Glomerular endothelial cell (primary cell): ENCODE data around the gene USP36. TPM values are rescaled to one million over a fixed set of nuclear protein-coding genes. Genes with fewer than 3 reads are reported as not detected.

Source experiments
- DNase-seq: peaks from one replicate; pipeline ENCODE4 v3.0.0-alpha.2; 2011; ENCODE audit warnings: low read depth, low spot score; ENCODE audit errors: extremely low read depth
- total RNA-seq: library from RNA; depleted of rRNA; stranded (reverse); fragments of >200 nt; gene quantifications from 2 replicates; pipeline ENCODE4 v1.2.3, GENCODE V29; 2015

The USP36 gene
- total RNA-seq, 1 donor from 2014 or later: 41.2 TPM

DNA sequence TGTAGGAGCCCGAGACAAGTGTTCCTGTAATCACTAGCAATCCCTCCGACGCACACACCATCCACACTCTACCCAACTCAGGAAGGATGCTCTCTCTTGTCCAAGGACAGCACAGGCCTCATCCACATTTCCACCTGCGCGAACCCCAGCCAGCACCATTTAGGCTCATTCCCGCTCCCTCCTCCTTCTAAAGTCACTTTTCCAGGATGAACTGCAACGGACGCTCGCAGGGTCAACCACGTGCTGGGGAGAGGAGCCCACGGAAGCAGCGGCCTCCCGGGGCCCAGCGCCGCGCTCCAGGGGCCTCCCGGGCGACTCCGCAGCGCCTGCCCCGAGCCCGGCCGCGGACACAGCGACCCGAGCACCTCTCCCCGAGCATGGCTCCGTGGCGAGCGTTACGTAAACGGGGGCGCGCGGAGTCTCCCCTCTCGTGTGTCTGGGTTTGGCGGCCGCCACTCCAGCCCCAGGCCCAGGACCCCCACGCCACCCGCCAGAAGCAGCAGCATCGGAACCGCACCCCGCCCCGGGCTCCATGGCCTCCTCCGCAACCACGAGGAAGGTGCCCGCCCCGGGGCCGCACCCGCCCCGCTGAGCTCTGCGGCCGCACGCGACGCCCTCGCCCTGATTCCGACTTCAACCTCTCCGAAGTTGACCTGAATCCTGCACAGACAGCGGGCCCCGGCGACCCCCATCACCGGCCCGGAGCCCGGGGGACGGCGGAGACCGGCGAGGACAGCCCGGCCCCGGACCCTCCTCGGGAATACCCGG is 668 bp downstream of the USP36 start:
- no peak for DNase-seq

DNA sequence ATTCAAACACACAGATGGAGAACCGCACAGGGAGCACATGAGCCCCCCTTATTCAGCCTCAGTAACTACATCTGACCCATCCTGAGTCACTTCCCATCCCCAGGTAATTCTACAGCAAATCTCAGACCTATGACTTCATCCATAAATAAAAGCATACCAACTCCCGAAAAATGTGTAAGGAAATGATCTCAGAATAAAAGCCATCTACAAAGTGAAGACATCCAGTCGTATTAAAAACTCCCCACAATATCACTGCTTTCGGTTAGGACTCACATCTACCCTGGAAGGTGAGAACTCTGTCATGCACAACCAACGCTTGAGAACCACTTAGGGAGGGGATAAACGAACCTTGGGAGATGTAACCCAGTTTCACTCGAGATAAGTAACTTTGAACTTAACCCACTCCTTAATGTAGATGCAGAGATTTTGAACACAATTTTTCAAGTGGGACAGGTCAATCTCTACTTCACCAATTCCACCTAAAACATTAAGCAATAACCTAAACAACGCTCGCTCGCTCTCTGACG is 1.3 kb downstream of the USP36 start:
- no peak for DNase-seq

DNA sequence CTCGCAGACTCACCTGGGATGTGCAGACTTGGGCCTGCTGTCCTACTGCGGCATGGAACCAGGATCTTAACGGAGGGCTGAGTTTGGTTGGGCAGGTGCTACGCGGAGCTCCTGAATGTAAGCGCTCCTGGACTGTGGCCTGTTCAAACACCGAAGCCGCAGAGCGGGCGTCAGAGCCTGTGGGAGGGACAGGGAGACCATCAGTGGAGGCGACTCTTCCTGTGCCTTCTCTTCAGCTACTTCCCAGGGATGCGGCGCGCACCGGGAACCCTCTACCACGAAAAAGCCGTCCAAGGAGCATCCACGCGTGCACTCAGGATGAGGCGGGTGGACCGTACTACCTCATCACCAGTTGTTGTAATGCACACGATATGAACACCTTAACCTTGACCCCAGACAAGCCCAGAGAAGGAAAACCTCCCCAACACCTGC is 2.0 kb downstream of the USP36 start:
- DNase-seq: no peak

DNA sequence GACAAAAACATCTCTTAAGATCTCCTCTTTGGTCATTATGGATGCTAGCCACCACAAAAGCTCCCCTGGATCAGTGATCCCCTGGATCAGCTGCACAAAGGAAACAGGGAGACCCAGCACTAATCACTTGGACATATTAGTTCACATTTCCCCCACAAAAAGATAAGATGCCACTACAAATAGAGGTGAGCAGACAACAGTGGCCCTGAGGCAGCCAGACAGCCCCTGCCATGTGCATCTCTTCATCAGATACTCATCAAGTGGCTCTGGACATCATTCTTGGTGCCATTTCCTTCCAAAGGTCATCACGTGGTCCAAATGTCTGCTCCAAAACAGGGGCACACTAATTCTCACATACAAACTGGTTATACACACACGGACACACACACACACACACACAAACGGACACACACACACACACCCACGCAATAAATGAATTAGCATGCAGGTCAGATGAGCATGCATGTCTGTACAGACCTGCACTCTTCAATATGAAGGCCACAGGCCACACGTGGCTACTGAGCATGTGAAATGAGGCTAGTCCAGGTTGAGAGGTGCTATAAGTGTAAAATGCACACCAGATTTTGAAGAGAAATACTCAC is 4.1 kb downstream of the USP36 start:
- DNase-seq: no peak

DNA sequence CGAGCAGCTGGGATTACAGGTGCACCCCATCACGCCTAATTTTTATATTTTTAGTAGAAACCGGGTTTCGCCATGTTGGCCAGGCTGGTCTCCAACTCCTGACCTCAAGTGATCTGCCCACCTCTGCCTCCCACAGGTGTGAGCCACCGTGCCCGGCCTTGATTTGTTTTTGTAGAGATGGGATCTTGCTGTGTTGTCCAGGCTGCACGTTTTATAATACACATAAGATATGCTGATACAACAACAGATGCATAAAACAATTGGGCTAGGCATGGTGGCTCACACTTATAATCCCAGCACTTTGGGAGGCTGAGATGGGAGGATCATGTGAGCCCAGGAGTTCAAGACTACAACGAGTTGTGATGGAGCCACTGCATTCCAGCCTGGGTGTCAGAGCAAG is 6.0 kb downstream of the USP36 start:
- no peak for DNase-seq

DNA sequence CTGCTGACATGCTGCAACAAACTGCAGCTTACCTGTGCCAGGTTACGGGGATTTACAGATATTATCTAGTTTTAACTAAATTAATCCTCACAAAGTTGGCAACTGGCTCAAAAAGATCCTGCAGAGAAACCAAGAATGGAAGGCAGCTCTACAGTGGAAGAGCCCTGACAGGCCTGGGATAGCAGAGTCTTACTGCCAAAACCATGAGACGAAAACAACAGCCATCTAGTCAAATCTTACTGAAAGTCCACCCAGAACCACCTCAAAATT is 8.1 kb downstream of the USP36 start:
- no peak for DNase-seq

DNA sequence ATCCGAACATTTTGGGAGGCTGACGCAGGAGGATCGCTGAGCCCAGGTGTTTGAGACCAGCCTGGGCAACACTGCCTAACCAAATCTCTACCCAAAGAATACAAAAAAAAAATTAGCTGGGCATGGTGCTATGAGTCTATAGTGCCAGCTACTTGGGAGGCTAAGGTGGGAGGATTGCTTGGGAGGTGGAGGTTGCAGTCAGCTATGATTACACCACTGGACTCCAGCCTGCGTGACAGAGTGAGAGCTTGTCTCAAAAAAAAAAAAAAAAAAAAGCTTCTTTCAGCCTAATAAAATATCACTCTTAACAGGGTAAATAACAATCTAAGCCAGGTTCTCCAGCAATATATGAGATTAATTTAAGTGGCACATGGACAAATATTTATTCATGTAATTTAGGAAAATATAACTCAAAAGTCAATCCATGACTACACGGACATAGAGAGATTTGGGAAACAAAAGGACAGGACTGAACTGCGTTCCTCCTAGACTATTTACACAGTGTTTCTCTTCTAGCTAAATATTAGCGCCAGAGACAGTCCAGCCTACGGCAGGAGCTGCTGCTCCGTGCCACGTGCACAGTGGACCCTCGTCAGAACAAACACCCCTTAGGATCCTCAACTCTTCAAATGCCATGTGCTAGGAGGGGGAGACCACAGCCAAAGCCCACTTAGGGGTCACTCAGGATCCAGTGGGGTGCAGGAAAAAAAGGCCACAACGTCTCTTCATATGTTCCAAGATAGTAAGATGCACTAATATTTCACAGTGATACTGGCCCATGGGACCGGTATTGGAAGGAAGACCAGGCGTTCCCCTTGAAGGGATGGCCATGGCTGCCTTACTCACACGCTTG is 8.7 kb downstream of the USP36 start:
- DNase-seq: no peak

DNA sequence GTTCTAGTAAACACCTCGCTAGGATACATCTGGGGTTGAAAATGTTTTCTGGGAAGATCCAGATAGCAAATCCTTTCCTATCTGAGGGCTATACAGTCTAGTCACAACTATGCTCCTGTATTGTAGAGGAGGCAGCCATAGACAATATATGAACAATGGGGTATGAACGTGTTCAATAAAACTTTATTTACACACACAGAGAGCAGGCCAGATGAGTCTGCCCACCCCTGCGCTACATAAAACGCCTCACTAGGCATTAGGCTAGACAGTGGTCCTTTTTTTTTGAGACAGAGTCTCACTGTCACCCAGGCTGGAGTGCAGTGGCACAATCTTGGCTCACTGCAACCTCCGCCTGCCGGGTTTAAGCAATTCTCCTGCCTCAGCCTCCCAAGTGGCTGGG is 11.1 kb downstream of the USP36 start:
- DNase-seq: no peak

DNA sequence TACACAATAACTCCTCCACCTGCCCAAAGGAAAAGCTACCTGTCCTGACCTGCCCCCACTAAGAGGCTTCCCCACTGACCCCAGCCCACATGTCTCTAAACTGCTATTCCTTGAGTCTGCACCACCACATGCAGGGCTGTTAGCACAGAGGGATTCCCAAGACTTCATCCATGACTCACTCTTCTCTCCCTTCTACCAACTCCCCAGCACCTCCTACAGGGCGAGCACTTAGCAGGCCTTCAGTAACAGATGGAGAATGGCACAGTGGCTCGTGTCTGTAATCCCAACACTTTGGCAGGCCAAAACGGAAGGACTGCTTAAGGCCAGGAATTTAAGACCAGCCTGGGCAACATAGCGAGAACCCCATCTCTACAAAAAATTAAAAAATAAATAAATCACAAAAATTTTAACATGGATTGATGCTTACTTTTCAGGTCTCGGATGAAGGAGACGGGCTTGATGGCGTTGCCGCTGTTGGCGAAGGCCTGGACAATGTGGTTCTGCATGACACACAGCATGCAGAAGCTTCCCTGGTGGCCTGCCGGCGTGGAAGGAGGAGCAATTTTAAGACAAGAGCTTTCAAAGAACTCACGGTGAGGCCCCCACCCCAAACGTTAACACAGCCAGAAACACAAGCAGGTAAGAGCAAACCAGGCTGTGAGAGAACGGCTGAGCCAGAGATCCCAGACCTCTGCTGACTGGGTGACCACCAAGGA is 12.0 kb downstream of the USP36 start:
- DNase-seq: no peak

DNA sequence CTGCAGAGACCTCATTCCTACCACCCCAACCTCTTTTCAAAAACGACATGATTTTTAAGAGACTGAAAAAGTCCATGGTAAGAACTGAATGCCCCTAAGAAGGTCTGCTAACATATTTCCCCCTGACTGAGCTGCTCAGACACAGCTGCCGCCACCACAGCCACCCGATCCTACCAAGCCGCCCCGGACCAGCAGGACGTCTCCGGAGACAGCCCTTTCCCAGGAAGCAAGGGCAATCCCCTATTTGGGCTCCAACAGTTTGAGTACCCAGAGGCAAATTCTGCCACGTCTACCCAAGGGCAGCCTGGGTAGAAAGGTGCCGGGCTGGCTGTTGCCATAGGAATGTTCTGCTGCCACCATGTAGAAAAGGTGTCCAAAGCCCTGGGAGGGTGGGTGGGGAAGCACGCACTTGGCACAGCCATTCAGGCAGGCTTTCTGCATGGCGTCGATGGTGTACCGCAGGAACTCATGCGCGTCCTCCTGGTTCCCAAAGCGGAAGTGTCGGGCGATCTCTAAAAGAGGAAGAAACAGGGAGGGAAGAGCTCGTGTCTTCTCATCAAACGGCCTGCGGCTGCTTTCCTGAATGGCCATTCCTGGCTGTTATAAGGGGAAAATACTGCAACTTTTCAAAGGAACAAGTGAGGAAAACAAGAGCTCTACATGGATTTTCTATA is 13.6 kb downstream of the USP36 start:
- no peak for DNase-seq

DNA sequence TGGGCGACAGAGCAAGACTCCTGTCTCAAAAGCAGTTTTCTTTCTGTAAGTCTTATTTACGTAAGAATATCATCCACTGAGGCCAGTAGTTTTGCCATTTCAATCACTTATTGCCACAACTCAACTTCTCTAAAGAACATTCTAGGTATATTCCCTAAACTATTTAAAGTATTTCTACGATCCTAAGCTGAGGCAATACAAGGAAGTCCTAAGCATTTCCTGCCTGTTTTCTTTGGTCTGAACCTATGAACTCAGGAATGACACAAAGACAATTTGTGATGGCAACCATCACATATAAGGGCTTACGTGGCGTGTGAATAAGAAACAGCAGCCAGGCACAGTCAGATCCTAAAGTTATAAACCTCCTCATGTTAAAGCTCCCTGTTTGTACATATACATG is 14.2 kb downstream of the USP36 start:
- DNase-seq: no peak

DNA sequence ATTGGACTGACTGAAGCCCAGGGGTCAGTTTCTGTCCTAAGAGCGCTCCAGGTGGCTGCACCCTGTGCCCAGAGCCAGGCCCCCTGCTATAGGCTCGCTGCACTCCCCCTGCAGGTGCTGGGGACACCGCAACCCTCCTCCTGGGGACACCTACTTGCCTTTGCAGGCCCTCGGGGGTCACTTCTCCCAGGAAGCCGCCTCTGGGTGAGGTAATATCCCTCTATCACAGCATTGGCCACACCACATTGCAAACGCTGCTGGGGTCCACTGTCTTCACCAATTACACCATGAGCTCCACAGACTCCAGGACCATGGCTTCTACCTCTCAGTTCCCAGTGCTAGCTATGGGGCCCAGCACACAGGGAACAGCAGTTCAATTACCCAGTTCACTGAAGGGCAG is 14.9 kb downstream of the USP36 start:
- no peak for DNase-seq

DNA sequence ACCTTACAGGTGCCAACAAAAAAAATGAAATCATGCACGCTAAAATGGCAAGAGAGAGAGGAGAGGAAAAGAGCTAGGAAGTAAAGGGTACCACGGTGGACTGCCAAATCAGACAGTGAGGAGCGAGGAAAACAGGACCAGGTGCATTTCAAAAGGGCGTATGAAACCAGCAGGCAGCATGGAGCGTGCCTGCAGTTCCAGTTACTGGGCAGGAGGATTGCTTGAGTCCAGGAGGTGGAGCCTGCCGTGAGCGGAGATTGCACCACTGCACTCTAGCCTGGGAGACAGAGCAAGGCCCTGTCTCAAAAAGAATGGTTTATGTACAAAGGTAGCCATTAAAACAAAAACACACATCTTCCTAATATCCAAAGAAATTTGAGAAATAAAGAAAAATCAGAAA is 16.4 kb downstream of the USP36 start:
- DNase-seq: no peak

DNA sequence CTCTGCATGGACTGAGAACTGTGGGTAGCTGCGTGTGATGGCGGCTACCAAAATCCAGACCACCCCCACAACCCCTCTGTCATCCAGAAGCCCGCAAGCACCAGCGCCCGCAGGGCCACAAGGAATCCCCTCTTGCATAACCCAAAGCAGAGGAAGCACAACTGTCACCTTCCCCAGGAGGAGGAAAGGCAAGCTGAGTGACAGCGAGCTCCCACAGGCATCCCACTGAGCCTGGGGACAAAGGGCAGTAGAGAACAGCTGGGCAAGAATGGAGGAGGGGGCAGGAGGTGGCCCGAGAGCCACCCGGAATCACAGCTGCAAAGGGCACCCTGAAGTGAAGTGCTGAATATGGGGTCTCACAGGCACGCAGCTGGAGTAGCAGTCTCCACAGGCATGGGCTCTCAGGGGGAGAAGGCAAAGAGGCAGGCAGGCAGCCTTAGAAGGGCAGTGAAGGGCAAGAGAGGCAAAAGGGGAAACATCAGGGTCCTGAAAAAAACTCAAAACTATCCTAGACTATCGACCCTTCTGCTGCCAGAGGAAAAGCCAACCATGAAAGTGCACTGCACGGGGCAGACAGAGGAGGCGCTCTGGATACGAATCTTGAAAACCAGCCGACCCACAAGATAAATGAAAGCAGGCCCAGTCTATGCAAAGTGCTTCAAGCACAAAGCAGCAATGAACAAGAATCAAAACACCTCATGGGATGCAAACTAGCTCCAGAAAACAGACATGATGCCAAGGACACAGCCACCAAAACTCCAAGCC is 17.1 kb downstream of the USP36 start:
- DNase-seq: no peak

DNA sequence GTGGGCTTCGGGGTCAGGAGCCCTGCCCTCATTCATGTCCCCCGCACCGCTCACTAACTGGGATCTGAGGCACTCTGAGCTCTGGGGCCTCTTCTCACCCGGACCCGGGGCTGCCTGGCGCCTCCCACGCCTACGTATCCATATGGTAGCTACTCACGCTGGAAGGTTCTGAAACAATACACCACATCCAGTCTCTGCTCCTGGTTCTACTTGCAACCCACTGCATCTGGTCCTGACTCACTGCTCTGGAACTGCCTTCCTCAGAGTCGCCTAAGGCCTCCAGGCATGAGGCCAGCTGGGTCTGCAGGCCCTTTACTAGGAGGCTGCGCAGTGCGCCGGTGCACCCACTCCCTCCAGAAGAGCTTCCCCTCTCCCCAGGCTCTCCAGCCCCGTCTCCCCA is 18.1 kb downstream of the USP36 start:
- no peak for DNase-seq

DNA sequence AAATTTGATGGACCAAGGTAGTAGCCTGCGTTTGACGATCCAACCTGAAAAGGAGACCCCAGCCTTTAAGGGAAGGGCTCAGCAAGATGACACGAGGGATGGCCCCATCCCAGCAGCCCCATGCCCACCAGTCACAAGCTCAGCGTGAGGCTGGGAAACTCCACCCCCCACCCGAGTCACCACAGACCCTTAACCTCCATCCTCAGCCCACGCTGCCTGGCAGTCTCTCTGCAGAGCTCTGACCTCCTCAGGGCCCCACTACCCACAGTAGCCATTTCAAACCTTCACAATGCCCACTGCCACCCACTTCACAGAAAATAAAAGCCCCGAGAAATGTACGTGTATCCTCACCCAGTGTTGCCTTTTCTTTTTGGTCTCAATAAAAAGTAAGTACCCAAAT is 18.7 kb downstream of the USP36 start:
- DNase-seq: no peak

DNA sequence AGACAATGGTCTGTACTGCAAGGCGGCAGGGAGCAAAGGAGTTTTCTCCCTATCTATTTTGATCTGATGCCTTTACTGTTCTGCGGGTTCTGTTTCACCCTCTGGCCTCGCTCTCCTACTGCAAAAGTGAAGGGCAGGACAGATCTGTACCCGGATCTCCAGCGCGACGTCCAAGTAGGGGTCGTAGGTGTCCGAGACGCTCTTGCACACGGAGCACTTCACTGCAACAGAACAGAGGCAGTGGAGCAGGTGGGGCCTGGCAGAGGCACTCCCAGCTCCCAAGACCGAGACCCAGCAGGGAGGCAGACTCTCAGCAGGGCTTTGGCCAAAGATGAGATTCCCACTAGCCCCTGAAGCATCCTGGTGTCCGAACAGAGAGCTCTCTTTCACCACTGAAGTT is 19.8 kb downstream of the USP36 start:
- no peak for DNase-seq

DNA sequence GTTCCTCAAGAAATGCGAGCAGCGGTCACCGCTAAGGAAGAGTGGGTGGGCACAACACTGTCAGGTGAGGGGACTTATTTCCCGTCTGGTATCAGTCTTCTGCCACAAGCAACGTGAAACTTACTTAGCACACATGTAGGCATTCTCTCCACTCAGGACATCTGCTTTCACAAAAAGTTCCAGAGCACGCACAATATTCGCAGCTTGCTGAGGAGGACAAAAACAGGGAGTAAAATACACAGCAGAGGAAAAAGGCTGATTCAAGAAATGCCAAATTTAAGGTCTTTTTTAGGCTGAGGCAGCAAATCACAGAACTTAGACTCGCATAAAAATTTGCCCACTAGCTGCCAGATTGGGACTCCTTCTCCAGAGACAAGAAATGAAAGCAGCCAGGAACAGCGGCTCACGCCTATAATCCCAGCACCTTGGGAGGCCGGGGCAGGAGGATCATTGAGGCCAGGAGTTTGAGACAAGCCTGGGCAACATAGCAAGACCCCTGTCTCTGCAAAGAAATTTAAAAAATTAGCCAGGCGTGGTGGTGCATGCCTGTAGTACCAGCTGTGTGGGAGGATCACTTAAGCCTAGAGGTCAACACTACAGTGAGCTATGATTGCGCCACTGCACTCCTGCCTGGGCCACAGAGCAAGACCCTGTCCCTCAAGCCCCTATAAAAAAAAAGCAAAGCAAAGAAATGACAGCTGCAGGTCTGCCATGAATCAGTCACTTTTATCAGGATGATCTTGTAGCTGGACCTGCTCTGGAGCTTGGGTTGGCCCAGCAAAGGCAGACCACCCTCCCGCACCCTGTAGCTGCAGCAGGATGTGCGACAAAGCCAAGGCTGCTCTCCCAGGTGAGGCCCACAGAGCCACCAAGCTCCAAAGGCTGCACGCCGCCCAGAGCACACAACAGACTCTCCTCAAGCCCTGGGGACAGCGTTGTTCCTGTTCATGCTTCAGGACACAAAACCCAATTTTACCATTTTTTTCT is 20.5 kb downstream of the USP36 start:
- no peak for DNase-seq

DNA sequence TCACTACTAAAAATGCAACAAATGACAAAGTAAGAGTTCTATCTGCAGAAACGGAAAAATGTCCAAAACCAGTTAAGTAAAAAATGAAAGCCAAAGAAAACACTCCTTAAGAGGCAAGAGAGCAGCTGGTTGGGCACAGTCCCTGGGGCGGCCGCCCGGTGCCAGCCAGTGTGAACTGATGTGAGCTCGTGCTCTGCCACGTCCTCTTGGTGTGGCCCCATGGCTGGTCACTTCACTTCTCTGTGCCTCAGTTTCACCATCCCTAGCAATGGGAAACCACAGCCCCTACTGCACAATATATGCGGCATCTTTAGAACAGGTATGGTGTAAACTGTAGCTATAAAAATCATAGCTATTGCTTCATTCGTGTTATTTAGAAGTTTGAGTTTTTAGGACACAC is 21.2 kb downstream of the USP36 start:
- no peak for DNase-seq
